Right cardiac atrium (tissue), 5 donors: ENCODE results near the gene GALNT16. TPM values are rescaled to one million over a fixed set of nuclear protein-coding genes. Genes with fewer than 3 reads are reported as not detected.

ENCODE experiments used
- ATAC-seq, 2 donors: fragments of 200-7000 bp; cut with Tn5 transposase; one replicate each; pipeline versions ENCODE4 v1.8.0 to v1.9.1; 2020; ENCODE audit warnings: moderate library complexity in 2 of 2, mild to moderate bottlenecking in 1 of 2
- DNase-seq, 3 donors: peaks; one replicate each; pipeline ENCODE4 v3.0.0-alpha.2; 2020
- H3K27ac ChIP-seq: one replicate; pipeline ENCODE4 v1.5.1; 2013; ENCODE audit warnings: mild to moderate bottlenecking, low read length, control low read depth, moderate library complexity
- H3K27me3 ChIP-seq: one replicate; pipeline ENCODE4 v1.6.1; 2013; ENCODE audit not compliant: control insufficient read depth, insufficient read depth
- H3K4me1 ChIP-seq: one replicate; pipeline ENCODE4 v1.6.1; 2013; ENCODE audit warnings: low read length; ENCODE audit not compliant: control insufficient read depth, insufficient read depth
- H3K4me3 ChIP-seq: one replicate; pipeline ENCODE4 v1.5.1; 2013; ENCODE audit warnings: low read length, control low read depth
- H3K9me3 ChIP-seq: one replicate; pipeline ENCODE4 v1.6.1; 2013; ENCODE audit warnings: low read length; ENCODE audit not compliant: control insufficient read depth
- WGBS: extraction: QIAGEN DNeasy Blood & Tissue Kit; methylation state at CpG from one replicate; pipeline ENCODE4 v1.1.7; 2013; 5-methylcytosine and 5-hydroxymethylcytosine counted together
- intact Hi-C, 4 donors: fragments of 100-400 bp; cut with DNase I; formaldehyde crosslinking; loops; one replicate each; pipeline versions ENCODE4 v1.11.0 to v1.14.0; 2022 to 2023
- polyA plus RNA-seq: library from polyadenylated mRNA; stranded (reverse); fragments of 200-250 nt; gene quantifications from one replicate; pipeline ENCODE4 v1.2.3, GENCODE V29; 2013
- total RNA-seq, 4 donors: library from RNA; stranded (reverse); fragmentation: NEBNext Ultra II Directional; extraction: Animal tissue kit (Norgen Biotek cat#: 25700); gene quantifications; one replicate each; pipeline ENCODE4 v1.2.1, GENCODE V29; 2021
- donor health status: healthy with polysubstance abuse.
- donor health status: DM: no; HTN: yes; CAD: no.
- donor health status: DM: no; HTN: no; CAD: no.
- donor health status: DM: no; HTN: yes; CAD: no; lungs with severe emphysema.
- donor health status: DM: yes; HTN: yes; CAD: no.

Gene GALNT16
- total and polyA plus RNA-seq, 5 donors = 24.3 to 50.9 (median 33.5) TPM

- WGBS = 76% methylated on average over 5 of the region's 5 CpGs
- ATAC-seq = no peak
- intact Hi-C loops = no loop called here
Measured at GRCh38 chr14:69327507-69327906, 67.5 kb downstream of the GALNT16 start.

GRCh38 chr14:69328317-69328716, 68.4 kb downstream of the GALNT16 start:
- no peak overlapping the region for H3K27ac ChIP-seq
- intact Hi-C loops = no loop called here
- DNase-seq = peak in 1 of 3 donors; percentile 50
- 87% methylated on average over 15 of the region's 15 CpGs for WGBS
- no peaks in the 10 kb centered on the region for H3K9me3 ChIP-seq
- no peaks in the 10 kb centered on the region for H3K27me3 ChIP-seq
- no peaks in the 10 kb centered on the region for H3K4me1 ChIP-seq
- no peak for ATAC-seq
- no peak overlapping the region for H3K4me3 ChIP-seq

More at GRCh38 chr14:69327507-69327906, 67.5 kb downstream of the GALNT16 start:
- Histone ChIP-seq H3K4me3 (no peak overlapping the region), H3K4me1 (no peaks in the 10 kb centered on the region), H3K27me3 (no peaks in the 10 kb centered on the region), H3K9me3 (no peaks in the 10 kb centered on the region), H3K27ac (no peak overlapping the region)
- no peak for DNase-seq

GRCh38 chr14:69328765-69329164, 68.8 kb downstream of the GALNT16 start:
- no peak overlapping the region for H3K4me3 ChIP-seq
- DNase-seq = no peak
- H3K27ac ChIP-seq = no peak overlapping the region
- intact Hi-C loops = no loop called here
- no peaks in the 10 kb centered on the region for H3K27me3 ChIP-seq
- H3K4me1 ChIP-seq = no peaks in the 10 kb centered on the region
- no peaks in the 10 kb centered on the region for H3K9me3 ChIP-seq
- WGBS = 86% methylated on average over 6 of the region's 6 CpGs
- ATAC-seq = no peak

- 91% methylated on average over 4 of the region's 4 CpGs for WGBS
- no peak for ATAC-seq
- no peaks in the 10 kb centered on the region for H3K4me1 ChIP-seq
- intact Hi-C loops = no loop called here
- H3K27ac ChIP-seq = no peak overlapping the region
- H3K9me3 ChIP-seq = no peaks in the 10 kb centered on the region
- DNase-seq = no peak
- no peak overlapping the region for H3K4me3 ChIP-seq
- H3K27me3 ChIP-seq = no peaks in the 10 kb centered on the region
Measured at GRCh38 chr14:69331206-69331605, 71.2 kb downstream of the GALNT16 start.

GRCh38 chr14:69332782-69333395, 72.9 kb downstream of the GALNT16 start:
- H3K27ac ChIP-seq = no peak overlapping the region
- ATAC-seq (no peak), DNase-seq (no peak)
- no peaks in the 10 kb centered on the region for H3K4me1 ChIP-seq
- H3K27me3 ChIP-seq = no peaks in the 10 kb centered on the region
- 82% methylated on average over 13 of the region's 13 CpGs for WGBS
- intact Hi-C loops = no loop called here
- H3K9me3 ChIP-seq = no peaks in the 10 kb centered on the region
- no peak overlapping the region for H3K4me3 ChIP-seq

- no peak overlapping the region for H3K4me3 ChIP-seq
- no peaks in the 10 kb centered on the region for H3K9me3 ChIP-seq
- no peaks in the 10 kb centered on the region for H3K27me3 ChIP-seq
- no peak for DNase-seq
- H3K4me1 ChIP-seq = no peaks in the 10 kb centered on the region
- intact Hi-C loops = no loop called here
- 64% methylated on average over 4 of the region's 4 CpGs for WGBS
- ATAC-seq = no peak
- no peak overlapping the region for H3K27ac ChIP-seq
Measured at GRCh38 chr14:69333791-69334337, 73.9 kb downstream of the GALNT16 start.

GRCh38 chr14:69334576-69334975, 74.6 kb downstream of the GALNT16 start:
- no peak for ATAC-seq
- no peaks in the 10 kb centered on the region for H3K9me3 ChIP-seq
- 83% methylated on average over 6 of the region's 6 CpGs for WGBS

GRCh38 chr14:69335371-69335771, 75.4 kb downstream of the GALNT16 start:
- WGBS = 66% methylated on average over 6 of the region's 6 CpGs
- no peak overlapping the region for H3K27ac ChIP-seq
- no peak overlapping the region for H3K4me3 ChIP-seq
- DNase-seq = no peak
- intact Hi-C loops = no loop called here
- ATAC-seq = no peak
- H3K27me3 ChIP-seq = no peaks in the 10 kb centered on the region
- no peaks in the 10 kb centered on the region for H3K9me3 ChIP-seq
- H3K4me1 ChIP-seq = no peaks in the 10 kb centered on the region

More at GRCh38 chr14:69334576-69334975, 74.6 kb downstream of the GALNT16 start:
- Histone ChIP-seq H3K27ac (no peak overlapping the region), H3K27me3 (no peaks in the 10 kb centered on the region), H3K4me1 (no peaks in the 10 kb centered on the region), H3K4me3 (no peak overlapping the region)
- no peak for DNase-seq
- intact Hi-C loops = no loop called here

GRCh38 chr14:69337984-69338383, 78.0 kb downstream of the GALNT16 start:
- Histone ChIP-seq H3K27ac (no peak overlapping the region), H3K4me3 (no peak overlapping the region), H3K4me1 (no peaks in the 10 kb centered on the region), H3K9me3 (no peaks in the 10 kb centered on the region), H3K27me3 (no peaks in the 10 kb centered on the region)
- DNase-seq (no peak), ATAC-seq (no peak)
- WGBS = 93% methylated on average over 5 of the region's 5 CpGs
- intact Hi-C loops = no loop called here

- WGBS = 91% methylated on average over 13 of the region's 13 CpGs
- DNase-seq = no peak
- Histone ChIP-seq H3K9me3 (no peaks in the 10 kb centered on the region), H3K27me3 (no peaks in the 10 kb centered on the region), H3K4me1 (no peaks in the 10 kb centered on the region), H3K4me3 (no peak overlapping the region), H3K27ac (no peak overlapping the region)
- intact Hi-C loops = no loop called here
- ATAC-seq = no peak
Measured at GRCh38 chr14:69339426-69339825, 79.5 kb downstream of the GALNT16 start.

GRCh38 chr14:69342928-69343525, 83.1 kb downstream of the GALNT16 start:
- DNase-seq = no peak

More at GRCh38 chr14:69342928-69343525, 83.1 kb downstream of the GALNT16 start:
- 63% methylated on average over 8 of the region's 8 CpGs for WGBS
- H3K27ac ChIP-seq = no peak overlapping the region
- intact Hi-C loops = loop anchor here in 1 of 4 donors (10.0 kb wide), 1 partner anchor 98 kb away; no protein-coding TSS in a partner anchor
- peak in 1 of 2 donors; percentile 38 for ATAC-seq
- H3K27me3 ChIP-seq = no peaks in the 10 kb centered on the region
- H3K4me1 ChIP-seq = no peaks in the 10 kb centered on the region
- H3K9me3 ChIP-seq = no peaks in the 10 kb centered on the region
- no peak overlapping the region for H3K4me3 ChIP-seq
